Fibroblast of lung (primary cell): ENCODE data around the gene NUDT14. TPM values are rescaled to one million over a fixed set of nuclear protein-coding genes. Genes with fewer than 3 reads are reported as not detected.

Experiments used
- DNase-seq, 2 donors: peaks; one replicate each; pipeline versions ENCODE4 v3.0.0 to v3.0.0-alpha.2; 2010; ENCODE audit warnings: low read depth in 2 of 2
- H2AFZ ChIP-seq: 2 replicates; pipeline ENCODE4 v1.5.1; 2012; ENCODE audit warnings: low read length, control low read depth, inconsistent platforms
- H3K27ac ChIP-seq: 2 replicates; pipeline ENCODE4 v1.5.1; 2011; ENCODE audit warnings: low read length, control low read depth; ENCODE audit not compliant: insufficient read depth
- H3K27me3 ChIP-seq: 2 replicates; pipeline ENCODE4 v1.5.1; 2011; ENCODE audit warnings: mild to moderate bottlenecking, low read length; ENCODE audit not compliant: control insufficient read depth, insufficient read depth
- H3K36me3 ChIP-seq: 2 replicates; pipeline ENCODE4 v1.5.1; 2011; ENCODE audit warnings: low read length; ENCODE audit not compliant: control insufficient read depth, insufficient read depth
- H3K4me1 ChIP-seq: 2 replicates; pipeline ENCODE4 v1.5.1; 2011; ENCODE audit warnings: low read length; ENCODE audit not compliant: control insufficient read depth, insufficient read depth; ENCODE audit errors: extremely low read depth
- H3K4me2 ChIP-seq: 2 replicates; pipeline ENCODE4 v1.5.1; 2011; ENCODE audit warnings: low read length, control low read depth; ENCODE audit not compliant: insufficient read depth; ENCODE audit errors: extremely low read depth
- H3K4me3 ChIP-seq, 4 experiments: fragments of 200-600 bp in 1 of 4; sonication (generic) in 1 of 4; replicated peaks in 1 of 4; 2 replicates each; pipeline ENCODE4 v1.5.1; 2011 to 2016; ENCODE audit warnings: low read length in 4 of 4, low read depth in 3 of 4, mild to moderate bottlenecking in 3 of 4, control low read depth in 2 of 4, inconsistent platforms in 1 of 4, mixed read lengths in 1 of 4; ENCODE audit not compliant: insufficient read depth in 1 of 4; ENCODE audit errors: control extremely low read depth in 1 of 4
- H3K79me2 ChIP-seq: 2 replicates; pipeline ENCODE4 v1.5.1; 2012; ENCODE audit warnings: mild to moderate bottlenecking, low read length, inconsistent platforms; ENCODE audit not compliant: control insufficient read depth, insufficient read depth
- H3K9ac ChIP-seq: 2 replicates; pipeline ENCODE4 v1.5.1; 2011; ENCODE audit warnings: mild to moderate bottlenecking, low read length, control low read depth; ENCODE audit not compliant: insufficient read depth
- H3K9me3 ChIP-seq: 2 replicates; pipeline ENCODE4 v1.5.1; 2012; ENCODE audit warnings: low read depth, low read length; ENCODE audit not compliant: control insufficient read depth, insufficient read depth
- H4K20me1 ChIP-seq: 2 replicates; pipeline ENCODE4 v1.5.1; 2011; ENCODE audit warnings: low read length; ENCODE audit not compliant: control insufficient read depth, insufficient read depth; ENCODE audit errors: extremely low read depth
- EZH2 ChIP-seq: IDR thresholded peaks from 2 replicates; pipeline ENCODE4 v1.5.1; 2012; ENCODE audit warnings: low read length, control low read depth, mild to moderate bottlenecking; ENCODE audit errors: missing control alignments
- polyA plus RNA-seq, 2 donors: library from polyadenylated mRNA; depleted of rRNA in 1 of 2; stranded (reverse) in 1 of 2; unstranded in 1 of 2; fragments of >200 nt; gene quantifications; 2 replicates each; pipeline ENCODE4 v1.2.1, GENCODE V29; 2011 to 2012; ENCODE audit warnings: missing spikeins in 1 of 2
- total RNA-seq: library from RNA; depleted of rRNA; stranded (reverse); fragments of >200 nt; gene quantifications from 2 replicates; pipeline ENCODE4 v1.2.1, GENCODE V29; 2014
- TF ChIP-seq, protein P1 (sequence below), 2 donors: IDR thresholded peaks in 1 of 2; conservative IDR thresholded peaks in 1 of 2; 1 replicate in 1 of 2; 2 replicates in 1 of 2; pipeline ENCODE4 v1.5.1; 2011 to 2012; ENCODE audit warnings: low read length in 2 of 2, control low read depth in 1 of 2, inconsistent platforms in 1 of 2, low read depth in 1 of 2, mild to moderate bottlenecking in 1 of 2

NUDT14 gene
- total and polyA plus RNA-seq, 2 donors (not counting 1 experiment from before 2014, with no cell fraction given) = 6.7 to 14.2 TPM

DNA sequence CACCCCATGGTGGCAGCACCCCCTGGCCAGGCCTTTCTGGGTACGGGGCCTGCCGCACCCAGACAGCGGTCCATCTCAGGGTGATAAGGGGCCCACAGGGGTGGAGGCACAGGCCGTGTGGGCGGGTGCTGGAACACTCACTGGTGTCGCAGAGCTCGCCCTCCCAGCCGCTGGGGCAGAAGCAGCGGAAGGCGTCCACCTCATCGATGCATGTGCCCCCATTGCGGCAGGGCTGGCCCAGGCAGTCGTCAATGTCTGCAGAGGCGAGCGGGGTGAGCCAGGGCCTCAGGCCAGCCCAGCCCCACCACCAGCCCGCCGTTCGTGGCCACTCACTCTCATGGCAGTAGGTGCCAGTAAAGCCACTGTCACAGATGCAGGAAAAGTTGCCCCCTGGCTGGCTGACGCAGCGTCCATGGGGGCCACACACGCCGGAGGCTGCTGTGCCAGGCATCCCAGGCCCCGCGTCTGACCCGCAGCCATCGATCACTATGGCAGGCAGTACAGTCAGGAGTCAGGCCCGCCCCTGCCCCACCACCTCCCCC is 32.4 kb downstream of the NUDT14 start:
- no peaks in the 10 kb centered on the region for H3K27me3 ChIP-seq
- no peak overlapping the region for H3K27ac ChIP-seq
- H3K9me3 ChIP-seq = no peaks in the 10 kb centered on the region
- no peaks in the 10 kb centered on the region for H4K20me1 ChIP-seq
- H3K36me3 ChIP-seq = no peaks in the 10 kb centered on the region
- H3K4me1 ChIP-seq = no peaks in the 10 kb centered on the region
- no peaks in the 10 kb centered on the region for H3K79me2 ChIP-seq
- H3K4me3 ChIP-seq = no peak overlapping the region
- no peak overlapping the region for H3K9ac ChIP-seq
- no peak overlapping the region for H2AFZ ChIP-seq
- DNase-seq = no peak
- no peak for TF ChIP-seq EZH2
- TF ChIP-seq, protein P1, sequence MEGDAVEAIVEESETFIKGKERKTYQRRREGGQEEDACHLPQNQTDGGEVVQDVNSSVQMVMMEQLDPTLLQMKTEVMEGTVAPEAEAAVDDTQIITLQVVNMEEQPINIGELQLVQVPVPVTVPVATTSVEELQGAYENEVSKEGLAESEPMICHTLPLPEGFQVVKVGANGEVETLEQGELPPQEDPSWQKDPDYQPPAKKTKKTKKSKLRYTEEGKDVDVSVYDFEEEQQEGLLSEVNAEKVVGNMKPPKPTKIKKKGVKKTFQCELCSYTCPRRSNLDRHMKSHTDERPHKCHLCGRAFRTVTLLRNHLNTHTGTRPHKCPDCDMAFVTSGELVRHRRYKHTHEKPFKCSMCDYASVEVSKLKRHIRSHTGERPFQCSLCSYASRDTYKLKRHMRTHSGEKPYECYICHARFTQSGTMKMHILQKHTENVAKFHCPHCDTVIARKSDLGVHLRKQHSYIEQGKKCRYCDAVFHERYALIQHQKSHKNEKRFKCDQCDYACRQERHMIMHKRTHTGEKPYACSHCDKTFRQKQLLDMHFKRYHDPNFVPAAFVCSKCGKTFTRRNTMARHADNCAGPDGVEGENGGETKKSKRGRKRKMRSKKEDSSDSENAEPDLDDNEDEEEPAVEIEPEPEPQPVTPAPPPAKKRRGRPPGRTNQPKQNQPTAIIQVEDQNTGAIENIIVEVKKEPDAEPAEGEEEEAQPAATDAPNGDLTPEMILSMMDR (conservative IDR thresholded peaks at IDR 0.05 in 1 of 2, IDR thresholded peaks at IDR 0.05 in 1 of 2; ENCODE audit: low read depth in 1 of 2, low read length in 2 of 2) = no peak
- no peak overlapping the region for H3K4me2 ChIP-seq

DNA sequence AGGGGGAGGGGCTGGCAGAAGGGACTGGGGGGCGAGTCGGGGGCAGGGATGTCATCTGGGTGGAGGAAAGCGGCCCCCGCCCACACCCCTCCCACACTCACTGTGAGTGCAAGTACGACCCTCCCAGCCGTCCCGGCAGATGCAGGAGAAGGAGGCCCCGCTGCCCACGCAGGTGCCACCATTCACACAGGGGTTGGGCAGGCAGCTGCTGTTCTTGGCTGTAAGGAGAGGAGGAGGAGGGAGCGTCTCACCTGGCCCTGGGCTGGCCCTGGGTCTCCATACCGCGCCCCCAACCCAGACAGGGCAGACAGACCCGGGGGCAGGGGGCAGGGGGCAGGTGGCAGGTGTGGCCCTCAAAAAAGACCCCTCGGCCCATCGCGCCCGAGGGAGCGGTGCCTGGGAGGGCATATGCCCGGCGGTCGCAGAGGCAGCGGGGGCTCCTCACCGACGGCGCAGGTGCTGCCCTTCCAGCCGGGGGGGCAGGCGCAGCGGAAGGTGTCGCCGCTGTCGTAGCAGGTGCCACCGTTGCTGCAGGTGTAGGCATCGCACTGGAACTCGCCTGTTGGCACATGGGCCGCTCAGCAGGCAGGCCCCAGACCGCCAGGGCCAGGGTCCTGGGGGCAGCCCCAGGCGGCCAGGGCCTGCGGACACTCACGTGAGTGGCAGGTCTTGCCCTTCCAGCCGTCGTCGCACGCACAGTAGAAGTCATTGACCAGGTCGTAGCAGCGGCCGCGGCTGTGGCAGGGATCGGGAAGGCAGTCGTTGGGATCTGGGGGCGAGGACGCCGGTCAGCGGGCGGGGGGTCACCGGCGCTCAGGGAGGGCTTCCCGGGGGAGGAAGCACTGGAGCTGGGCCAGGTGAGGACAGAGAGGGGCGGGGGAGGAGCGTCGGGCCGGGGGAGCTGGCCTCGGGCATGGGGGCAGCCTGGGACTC is 33.2 kb downstream of the NUDT14 start:
- H3K9ac ChIP-seq = no peak overlapping the region
- no peaks in the 10 kb centered on the region for H4K20me1 ChIP-seq
- H3K27ac ChIP-seq = no peak overlapping the region
- no peaks in the 10 kb centered on the region for H3K79me2 ChIP-seq
- H3K36me3 ChIP-seq = no peaks in the 10 kb centered on the region
- H2AFZ ChIP-seq = no peak overlapping the region
- no peaks in the 10 kb centered on the region for H3K4me1 ChIP-seq
- no peaks in the 10 kb centered on the region for H3K9me3 ChIP-seq
- TF ChIP-seq, protein P1 (conservative IDR thresholded peaks at IDR 0.05 in 1 of 2, IDR thresholded peaks at IDR 0.05 in 1 of 2; ENCODE audit: low read depth in 1 of 2, low read length in 2 of 2) = no peak
- TF ChIP-seq EZH2 = no peak
- no peaks in the 10 kb centered on the region for H3K27me3 ChIP-seq
- H3K4me3 ChIP-seq = no peak overlapping the region
- no peak for DNase-seq
- no peak overlapping the region for H3K4me2 ChIP-seq

DNA sequence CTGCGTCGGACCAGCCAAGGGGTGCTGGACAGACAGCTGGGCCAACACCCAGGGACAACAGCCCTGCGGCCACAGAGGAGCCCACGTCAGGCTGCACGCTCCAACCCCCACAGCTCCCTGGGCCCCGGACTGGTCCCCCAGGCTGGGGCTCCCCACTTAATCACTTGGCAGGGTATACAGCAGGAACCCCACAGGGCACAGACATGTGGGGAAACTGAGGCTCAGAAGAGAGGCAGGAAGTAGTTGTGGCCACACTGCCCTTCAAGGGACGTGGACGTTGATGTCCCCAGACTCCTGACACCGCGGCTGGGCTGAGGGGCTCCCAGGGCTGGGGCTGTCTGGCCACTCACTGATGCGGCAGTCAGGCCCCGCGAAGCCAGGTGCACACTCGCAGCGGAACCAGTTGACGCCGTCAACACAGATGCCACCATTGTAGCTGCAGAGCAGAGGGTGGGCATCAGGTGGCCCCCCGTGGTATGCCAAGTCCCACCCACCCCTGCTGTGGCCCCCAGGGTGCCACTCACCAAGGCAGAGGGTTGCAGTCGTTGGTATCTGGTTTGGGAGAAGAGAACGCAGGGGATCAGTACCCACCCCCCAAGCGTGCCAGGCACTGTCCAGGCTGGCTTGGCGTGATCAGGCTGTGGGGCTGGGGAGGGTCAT is 34.0 kb downstream of the NUDT14 start:
- Histone ChIP-seq H4K20me1 (no peaks in the 10 kb centered on the region), H3K27me3 (no peaks in the 10 kb centered on the region), H3K79me2 (no peaks in the 10 kb centered on the region), H2AFZ (no peak overlapping the region), H3K4me3 (no peak overlapping the region), H3K9me3 (no peaks in the 10 kb centered on the region), H3K9ac (no peak overlapping the region), H3K4me2 (no peak overlapping the region), H3K27ac (no peak overlapping the region), H3K36me3 (no peaks in the 10 kb centered on the region), H3K4me1 (no peaks in the 10 kb centered on the region)
- DNase-seq = no peak
- TF ChIP-seq, protein P1 (conservative IDR thresholded peaks at IDR 0.05 in 1 of 2, IDR thresholded peaks at IDR 0.05 in 1 of 2; ENCODE audit: low read depth in 1 of 2, low read length in 2 of 2) = no peak
- no peak for TF ChIP-seq EZH2
